ENCODE measurements around the gene ZNF777.

ZNF777 gene

GRCh38 chr7:149475121-149476045 lies 14.5 kb upstream of the ZNF777 start:
- no peak for DNase-seq

GRCh38 chr7:149474309-149475120 lies 13.7 kb upstream of the ZNF777 start:
- no peak for DNase-seq

- DNase-seq: no peak
Observed at GRCh38 chr7:149473251-149473650, 12.4 kb upstream of the ZNF777 start.

- DNase-seq: no peak
Observed at GRCh38 chr7:149471289-149471953, 10.6 kb upstream of the ZNF777 start.

- DNase-seq: no peak
Observed at GRCh38 chr7:149469806-149470205, 8.9 kb upstream of the ZNF777 start.

GRCh38 chr7:149468208-149468607 lies 7.3 kb upstream of the ZNF777 start:
- no peak for DNase-seq

- no peak for DNase-seq
Observed at GRCh38 chr7:149467321-149467859, 6.5 kb upstream of the ZNF777 start.

- no peak for DNase-seq
Observed at GRCh38 chr7:149466364-149466763, 5.5 kb upstream of the ZNF777 start.

- no peak for DNase-seq
Observed at GRCh38 chr7:149463500-149464161, 2.8 kb upstream of the ZNF777 start.

- DNase-seq: no peak
Observed at GRCh38 chr7:149462101-149462520, 1.2 kb upstream of the ZNF777 start.

GRCh38 chr7:149459540-149460452 lies 1.1 kb downstream of the ZNF777 start:
- DNase-seq: no peak

- DNase-seq: no peak
Observed at GRCh38 chr7:149459201-149459539, 1.7 kb downstream of the ZNF777 start.

- DNase-seq: no peak
Observed at GRCh38 chr7:149458235-149458634, 2.6 kb downstream of the ZNF777 start.

GRCh38 chr7:149457766-149458165 lies 3.1 kb downstream of the ZNF777 start:
- DNase-seq: no peak

GRCh38 chr7:149456506-149457421 lies 4.1 kb downstream of the ZNF777 start:
- DNase-seq: no peak

GRCh38 chr7:149455175-149455950 lies 5.5 kb downstream of the ZNF777 start:
- DNase-seq: no peak

- no peak for DNase-seq
Observed at GRCh38 chr7:149454750-149455149, 6.1 kb downstream of the ZNF777 start.

GRCh38 chr7:149454006-149454405 lies 6.9 kb downstream of the ZNF777 start:
- no peak for DNase-seq

- no peak for DNase-seq
Observed at GRCh38 chr7:149450821-149451220, 10.0 kb downstream of the ZNF777 start.

GRCh38 chr7:149449897-149450296 lies 11.0 kb downstream of the ZNF777 start:
- DNase-seq: no peak

Data from NCI-H1694 treated with DMSO at 0.1 percent for 48 hours (cell line).